Measurements from ENCODE around the gene COQ10A.

DNA sequence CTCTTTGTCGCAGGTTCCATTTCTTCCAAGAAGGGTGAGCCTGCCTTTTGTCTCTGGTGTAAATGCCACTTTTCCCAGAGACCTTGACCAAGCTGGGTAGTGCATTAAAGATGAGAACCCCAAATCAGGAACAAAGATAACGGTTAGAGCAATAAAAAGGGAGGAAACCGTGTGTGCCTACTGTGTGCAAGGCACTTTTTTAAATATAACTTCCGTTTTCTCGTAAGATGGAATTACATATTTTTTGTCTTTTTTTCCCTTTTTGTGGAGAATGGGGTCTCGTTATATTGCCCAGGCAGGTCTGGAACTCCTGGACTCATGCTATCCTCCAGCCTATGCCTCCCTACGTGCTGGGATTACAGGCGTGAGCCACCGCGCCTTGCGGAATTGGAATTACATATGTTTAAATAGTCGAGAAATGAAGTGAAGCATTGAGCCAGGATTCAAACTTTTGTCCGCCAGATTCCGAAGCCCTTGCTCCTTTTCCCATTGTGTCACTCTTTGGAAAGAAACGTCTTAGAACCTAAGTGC lies 43.1 kb upstream of the COQ10A start:
- TF ChIP-seq, protein P1, sequence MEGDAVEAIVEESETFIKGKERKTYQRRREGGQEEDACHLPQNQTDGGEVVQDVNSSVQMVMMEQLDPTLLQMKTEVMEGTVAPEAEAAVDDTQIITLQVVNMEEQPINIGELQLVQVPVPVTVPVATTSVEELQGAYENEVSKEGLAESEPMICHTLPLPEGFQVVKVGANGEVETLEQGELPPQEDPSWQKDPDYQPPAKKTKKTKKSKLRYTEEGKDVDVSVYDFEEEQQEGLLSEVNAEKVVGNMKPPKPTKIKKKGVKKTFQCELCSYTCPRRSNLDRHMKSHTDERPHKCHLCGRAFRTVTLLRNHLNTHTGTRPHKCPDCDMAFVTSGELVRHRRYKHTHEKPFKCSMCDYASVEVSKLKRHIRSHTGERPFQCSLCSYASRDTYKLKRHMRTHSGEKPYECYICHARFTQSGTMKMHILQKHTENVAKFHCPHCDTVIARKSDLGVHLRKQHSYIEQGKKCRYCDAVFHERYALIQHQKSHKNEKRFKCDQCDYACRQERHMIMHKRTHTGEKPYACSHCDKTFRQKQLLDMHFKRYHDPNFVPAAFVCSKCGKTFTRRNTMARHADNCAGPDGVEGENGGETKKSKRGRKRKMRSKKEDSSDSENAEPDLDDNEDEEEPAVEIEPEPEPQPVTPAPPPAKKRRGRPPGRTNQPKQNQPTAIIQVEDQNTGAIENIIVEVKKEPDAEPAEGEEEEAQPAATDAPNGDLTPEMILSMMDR (IDR thresholded peaks at IDR 0.05): no peak
- TF ChIP-seq POLR2A (IDR thresholded peaks at IDR 0.05): no peak
